Activated T-cell treated with anti-CD3 and anti-CD28 coated beads, Interleukin-2, amount 50 U/mL, for 24 hours (primary cell): ENCODE data around the gene KRT86.
"Not testable (repeated sequence)": the region's sequence is repeated elsewhere in the genome, so short reads cannot be mapped to it uniquely, and the experiment has no call there.

Experiments used
- DNase-seq: peaks from one replicate; pipeline ENCODE4 v3.0.0-alpha.2; 2020
- H3K27ac Mint-ChIP-seq: 2 replicates; pipeline ENCODE4 v1.8.0; 2020; ENCODE audit warnings: mild to moderate bottlenecking, mixed read lengths
- H3K27me3 Mint-ChIP-seq: 2 replicates; pipeline ENCODE4 v1.8.0; 2020; ENCODE audit warnings: mixed read lengths
- H3K36me3 Mint-ChIP-seq: 2 replicates; pipeline ENCODE4 v1.8.0; 2020; ENCODE audit warnings: low read depth, mixed read lengths
- H3K4me1 Mint-ChIP-seq: 2 replicates; pipeline ENCODE4 v1.8.0; 2020; ENCODE audit warnings: low read depth, mixed read lengths
- H3K4me3 Mint-ChIP-seq: 2 replicates; pipeline ENCODE4 v1.8.0; 2020; ENCODE audit warnings: mild to moderate bottlenecking, moderate library complexity, mixed read lengths
- H3K9me3 Mint-ChIP-seq: 2 replicates; pipeline ENCODE4 v1.8.0; 2020; ENCODE audit warnings: mixed read lengths

Gene KRT86

DNA sequence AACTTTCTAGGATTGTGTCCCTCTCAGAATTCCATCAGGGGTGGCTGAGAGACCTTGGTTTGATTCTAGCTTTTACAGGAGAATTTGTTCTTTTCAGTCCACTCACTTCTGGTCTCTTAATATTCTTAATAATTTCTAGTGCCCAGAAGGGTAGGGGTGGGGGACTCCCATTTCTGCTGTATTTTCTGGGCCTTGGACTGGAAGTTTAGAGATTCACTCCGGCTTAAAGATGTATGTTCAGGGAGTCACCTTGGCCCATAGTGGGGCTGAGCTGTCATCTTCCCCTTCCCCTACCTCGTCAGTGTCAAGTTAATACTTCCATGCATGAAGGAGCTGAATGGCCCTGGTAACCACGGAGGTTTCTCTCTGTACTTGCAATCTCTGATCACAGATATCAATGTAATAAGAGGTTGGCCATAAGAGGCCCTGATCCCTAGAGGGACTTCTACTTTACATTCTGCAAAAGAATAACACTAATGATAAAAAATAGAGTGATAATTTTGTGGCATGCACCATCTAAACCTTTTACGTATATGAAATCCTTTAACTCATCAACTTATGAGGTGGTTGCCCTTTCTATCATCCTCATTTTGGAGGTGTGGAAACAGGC lies 10.2 kb downstream of the KRT86 start:
- DNase-seq, result no peak
- peaks cover 2% of the 10 kb centered on the region for H3K4me1 Mint-ChIP-seq
- peaks cover 12% of the 10 kb centered on the region for H3K27me3 Mint-ChIP-seq
- no peaks in the 10 kb centered on the region for H3K9me3 Mint-ChIP-seq
- H3K36me3 Mint-ChIP-seq, result no peaks in the 10 kb centered on the region
- no peak overlapping the region for H3K27ac Mint-ChIP-seq
- no peak overlapping the region for H3K4me3 Mint-ChIP-seq

DNA sequence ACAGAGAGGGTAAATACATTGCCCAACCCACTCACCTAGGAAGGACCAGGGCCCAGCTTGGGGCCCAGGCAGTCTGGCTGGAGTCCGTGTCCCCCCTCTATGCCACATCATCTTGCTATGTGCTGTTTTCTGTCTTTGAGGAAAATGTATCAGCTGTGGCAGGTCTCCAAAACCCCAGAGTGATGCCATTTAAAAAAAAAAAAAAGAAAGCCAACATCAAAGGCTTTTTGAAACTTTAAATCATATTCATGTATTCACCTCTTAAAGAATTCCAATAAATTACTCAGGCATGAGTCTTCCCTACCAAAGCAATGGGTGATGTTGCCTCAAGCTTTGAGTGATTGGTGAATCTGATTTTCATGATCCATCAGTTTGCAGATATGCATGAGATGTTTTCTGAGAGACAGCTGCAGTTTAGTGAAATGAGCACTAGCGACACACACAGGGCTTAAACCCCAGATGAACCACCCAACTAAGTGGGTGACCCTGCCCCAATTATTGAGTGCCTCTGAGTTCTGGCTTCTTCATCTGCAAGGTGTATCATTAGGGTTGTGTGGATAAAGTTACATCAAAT lies 10.8 kb downstream of the KRT86 start:
- no peak overlapping the region for H3K4me3 Mint-ChIP-seq
- H3K27ac Mint-ChIP-seq, result no peak overlapping the region
- DNase-seq, result no peak
- H3K4me1 Mint-ChIP-seq, result peaks cover 2% of the 10 kb centered on the region
- H3K9me3 Mint-ChIP-seq, result no peaks in the 10 kb centered on the region
- H3K36me3 Mint-ChIP-seq, result no peaks in the 10 kb centered on the region
- peaks cover 6% of the 10 kb centered on the region for H3K27me3 Mint-ChIP-seq

DNA sequence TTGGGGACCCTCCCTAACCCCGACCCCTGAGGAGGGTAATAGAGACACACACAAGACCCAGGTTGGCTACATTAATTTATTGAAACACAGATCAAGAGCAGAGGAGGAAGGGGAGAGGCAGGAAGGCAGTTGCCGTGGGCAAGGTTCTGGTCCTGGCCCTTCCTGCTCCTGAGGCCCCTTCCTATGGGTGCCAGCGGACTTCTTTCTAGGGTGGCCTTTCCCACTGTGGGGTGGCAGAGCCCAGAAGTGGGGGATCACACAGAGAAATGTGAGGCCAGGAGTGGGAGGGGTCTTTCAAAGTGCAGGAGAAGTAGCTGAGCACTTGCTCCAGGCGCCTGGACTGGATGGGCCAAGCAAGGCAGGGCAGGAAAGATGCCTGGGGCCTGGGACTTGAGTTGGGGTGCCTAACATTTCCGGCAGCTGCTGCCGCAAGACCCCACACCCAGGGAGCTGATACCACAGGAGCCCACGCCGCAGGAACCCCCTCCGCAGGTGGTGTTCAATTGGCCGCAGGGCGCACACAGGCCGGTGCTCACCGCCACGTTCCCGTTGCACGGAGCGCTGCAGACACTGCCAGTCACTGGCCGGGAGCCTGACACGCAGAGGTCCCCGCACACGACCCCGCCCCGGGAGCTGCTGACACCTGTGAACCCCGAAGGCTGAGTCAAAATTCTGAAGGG lies 11.5 kb downstream of the KRT86 start:
- H3K4me1 Mint-ChIP-seq, result peaks cover 2% of the 10 kb centered on the region
- peaks cover 4% of the 10 kb centered on the region for H3K27me3 Mint-ChIP-seq
- H3K27ac Mint-ChIP-seq, result no peak overlapping the region
- H3K36me3 Mint-ChIP-seq, result no peaks in the 10 kb centered on the region
- DNase-seq, result no peak
- no peak overlapping the region for H3K4me3 Mint-ChIP-seq
- H3K9me3 Mint-ChIP-seq, result no peaks in the 10 kb centered on the region

DNA sequence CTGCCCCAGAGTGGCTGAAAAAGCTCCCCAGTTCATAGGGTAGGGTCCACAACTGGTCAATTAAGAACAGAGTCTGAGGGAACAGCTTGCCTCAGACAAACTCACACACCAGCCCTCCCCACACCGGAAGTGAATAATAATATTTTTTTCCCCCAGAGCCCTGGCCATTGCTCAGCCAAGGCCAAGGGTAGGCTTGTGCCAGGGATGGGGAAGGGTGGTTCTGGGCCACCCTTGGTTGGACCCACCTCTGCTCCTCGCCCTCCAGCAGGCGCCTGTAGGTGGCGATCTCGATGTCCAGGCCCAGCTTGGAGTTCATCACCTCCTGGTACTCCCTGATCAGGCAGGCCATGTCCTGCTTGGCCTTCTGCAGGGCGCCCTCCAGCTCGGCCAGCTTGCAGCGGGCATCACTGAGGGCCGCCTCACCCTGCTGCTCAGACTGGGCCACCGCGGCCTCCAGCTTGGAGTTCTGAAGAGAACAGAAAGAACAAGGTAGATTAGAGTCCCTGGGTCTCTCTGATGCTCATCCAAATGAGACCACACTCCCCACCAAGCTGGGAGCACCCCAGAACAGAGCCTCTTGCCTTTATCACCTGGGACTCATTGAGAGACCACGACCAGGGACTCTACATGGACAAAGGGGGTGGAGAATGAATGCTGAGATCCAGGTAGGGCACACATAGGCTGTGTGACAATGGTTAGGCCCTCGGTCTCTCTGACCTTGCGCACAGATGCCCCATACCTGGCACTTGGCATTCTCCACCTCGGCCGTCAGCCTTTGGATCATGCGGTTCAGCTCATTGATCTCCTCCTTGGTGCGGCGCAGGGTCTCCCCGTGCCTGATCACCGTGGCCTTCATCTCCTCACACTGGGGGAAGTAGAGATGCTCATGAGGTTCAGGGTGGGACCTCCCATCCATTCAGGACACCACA lies 12.7 kb downstream of the KRT86 start:
- H3K4me3 Mint-ChIP-seq, H3K27ac Mint-ChIP-seq: not testable (repeated sequence)

DNA sequence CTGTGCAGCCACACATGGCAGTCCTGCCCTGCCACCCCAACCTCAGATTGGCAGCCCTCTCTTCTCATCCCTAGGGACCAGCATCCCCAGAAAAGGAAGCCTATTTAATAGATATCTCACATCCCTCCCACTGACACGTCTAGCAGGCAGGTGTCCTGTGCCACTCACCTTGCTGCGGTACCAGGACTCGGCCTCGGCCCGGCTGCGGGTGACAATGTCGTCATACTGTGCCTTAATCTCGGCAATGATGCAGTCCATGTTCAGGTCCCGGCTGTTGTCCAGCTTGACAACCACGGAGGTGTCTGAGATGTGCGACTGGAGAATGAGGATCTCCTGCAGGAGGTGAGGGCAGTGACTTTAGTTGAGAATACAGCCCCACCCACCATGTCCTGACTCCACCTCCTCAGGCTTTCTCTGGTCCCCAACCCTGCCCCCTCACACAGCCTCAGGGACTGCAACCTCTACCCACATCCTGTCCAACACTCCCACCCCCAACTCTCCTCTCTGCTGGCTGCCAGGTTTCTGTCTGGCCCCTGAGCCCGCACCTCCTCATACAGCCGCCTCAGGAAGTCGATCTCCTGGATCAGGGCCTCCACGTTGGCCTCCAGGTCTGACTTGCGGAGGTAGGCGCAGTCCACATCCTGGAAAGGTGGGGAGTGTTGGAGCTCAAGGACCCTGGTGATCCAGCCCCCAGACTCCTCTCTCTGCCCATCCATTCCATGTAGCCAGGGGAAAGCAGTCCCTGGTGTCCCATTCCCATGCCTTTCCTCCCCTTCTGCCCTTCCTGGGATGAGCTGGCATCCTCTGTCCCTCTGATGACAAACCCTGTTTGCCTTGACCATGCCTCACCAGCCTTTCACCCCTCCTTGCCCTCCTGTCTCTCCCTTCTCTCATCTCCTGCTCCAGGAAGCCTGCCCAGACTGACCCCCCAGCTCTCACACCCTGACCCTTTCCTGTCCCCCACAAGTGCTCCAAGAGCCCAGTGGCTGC lies 13.7 kb downstream of the KRT86 start:
- not testable (repeated sequence) for H3K27ac Mint-ChIP-seq, H3K36me3 Mint-ChIP-seq, H3K9me3 Mint-ChIP-seq, H3K4me1 Mint-ChIP-seq, H3K27me3 Mint-ChIP-seq, DNase-seq, H3K4me3 Mint-ChIP-seq

More for the DNA sequence above, 12.7 kb downstream of the KRT86 start:
- not testable (repeated sequence) for H3K4me1 Mint-ChIP-seq, DNase-seq, H3K27me3 Mint-ChIP-seq, H3K9me3 Mint-ChIP-seq, H3K36me3 Mint-ChIP-seq

DNA sequence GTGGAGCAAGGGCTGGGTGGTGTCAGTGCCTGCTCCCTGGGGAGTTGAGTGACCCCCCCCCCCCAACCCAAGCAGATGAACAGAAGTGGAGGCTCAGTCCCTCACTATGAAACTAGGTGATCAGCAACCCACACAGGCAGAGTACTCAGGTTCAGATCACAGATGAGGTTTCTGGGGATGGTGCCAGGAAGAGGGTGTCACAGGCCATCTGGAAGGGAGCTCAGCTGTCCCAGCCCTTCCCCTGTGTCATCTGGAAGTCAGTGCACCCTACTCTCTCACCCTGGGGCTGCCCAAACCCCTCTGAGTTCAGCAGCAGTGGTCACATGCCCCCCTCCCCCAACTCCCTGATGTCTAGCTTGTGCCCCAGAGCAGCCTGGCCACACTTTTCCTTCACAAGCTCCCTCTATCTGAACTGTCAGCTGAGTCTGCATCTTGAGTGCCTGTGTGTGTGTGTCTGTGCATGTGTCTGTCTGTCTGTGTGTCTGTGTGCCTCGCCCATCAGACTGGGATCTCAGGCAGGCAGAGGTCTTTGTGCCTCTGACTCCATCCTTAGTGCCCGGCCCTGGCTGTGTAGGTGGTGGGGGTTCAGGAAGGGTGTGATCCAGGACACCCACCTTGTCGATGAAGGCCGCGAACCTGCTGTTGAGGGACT lies 16.2 kb downstream of the KRT86 start:
- not testable (repeated sequence) for H3K27me3 Mint-ChIP-seq, DNase-seq, H3K36me3 Mint-ChIP-seq, H3K9me3 Mint-ChIP-seq, H3K27ac Mint-ChIP-seq, H3K4me1 Mint-ChIP-seq, H3K4me3 Mint-ChIP-seq

DNA sequence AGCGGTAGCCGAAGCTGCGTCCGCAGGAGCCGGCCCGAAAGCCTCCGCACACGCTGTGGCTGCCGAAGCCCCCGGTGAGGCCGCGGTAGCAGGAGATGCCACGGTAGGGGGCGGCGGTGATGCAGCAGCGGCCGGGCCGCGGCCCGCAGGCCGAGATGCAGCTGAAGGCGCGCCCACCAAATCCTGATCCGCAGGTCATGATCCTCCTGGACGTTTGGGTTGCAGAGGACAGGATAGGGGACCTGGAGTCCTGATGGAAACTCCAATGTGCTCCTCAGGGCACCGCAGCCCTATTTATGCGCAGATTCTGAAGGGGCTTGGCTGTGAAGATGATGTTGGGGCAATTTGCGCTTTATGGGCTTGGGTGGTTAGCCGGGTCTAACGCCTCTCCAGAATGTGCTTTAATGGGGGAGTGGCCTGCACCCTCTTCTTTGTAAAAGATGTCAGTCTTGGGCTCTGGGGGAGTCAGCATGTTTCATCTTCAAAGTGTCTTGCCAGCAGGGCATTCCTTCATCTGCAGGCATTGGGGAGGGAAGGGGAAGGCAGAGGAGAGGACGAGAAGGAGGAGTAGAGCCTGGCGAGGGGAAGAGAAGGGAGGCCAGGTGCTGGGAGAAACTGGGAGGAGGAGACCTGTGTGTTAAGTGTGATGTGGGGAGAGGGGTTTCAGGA lies 17.0 kb downstream of the KRT86 start, which contains the start of gene KRT81:
TSS of gene KRT81 (minus strand) at position 268 of the 669 bp plus-strand sequence. CDS start at position 199, 69 bp downstream.
- no peaks in the 10 kb centered on the region for H3K36me3 Mint-ChIP-seq
- no peaks in the 10 kb centered on the region for H3K9me3 Mint-ChIP-seq
- no peak for DNase-seq
- H3K27me3 Mint-ChIP-seq, result peaks cover 12% of the 10 kb centered on the region
- H3K27ac Mint-ChIP-seq, result no peak within 1 kb of the TSS
- peaks cover 2% of the 10 kb centered on the region for H3K4me1 Mint-ChIP-seq
- H3K4me3 Mint-ChIP-seq, result no peak within 1 kb of the TSS

DNA sequence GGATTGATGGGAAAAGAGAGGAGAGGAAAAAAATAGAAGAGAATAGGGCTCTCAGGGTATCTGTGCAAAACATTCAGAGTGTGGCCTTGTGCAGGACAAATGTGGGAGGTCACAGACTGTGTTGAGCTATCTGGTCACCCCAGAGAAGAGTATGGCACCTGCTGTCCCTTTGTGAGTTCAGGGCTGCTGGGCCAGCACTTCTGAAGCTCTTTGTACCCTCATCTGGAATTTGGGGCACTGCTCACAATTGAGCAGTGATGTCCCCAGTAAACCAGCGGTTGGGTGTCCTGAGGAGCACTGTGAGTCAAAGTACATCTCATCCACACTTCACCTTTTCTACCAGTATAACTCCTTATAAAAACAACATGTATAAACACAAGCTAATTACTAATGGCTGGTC lies 19.5 kb downstream of the KRT86 start:
- Mint-ChIP-seq H3K27me3 (peaks cover 17% of the 10 kb centered on the region), H3K4me3 (no peak overlapping the region), H3K4me1 (no peaks in the 10 kb centered on the region), H3K36me3 (no peaks in the 10 kb centered on the region), H3K27ac (no peak overlapping the region), H3K9me3 (no peaks in the 10 kb centered on the region)
- no peak for DNase-seq

DNA sequence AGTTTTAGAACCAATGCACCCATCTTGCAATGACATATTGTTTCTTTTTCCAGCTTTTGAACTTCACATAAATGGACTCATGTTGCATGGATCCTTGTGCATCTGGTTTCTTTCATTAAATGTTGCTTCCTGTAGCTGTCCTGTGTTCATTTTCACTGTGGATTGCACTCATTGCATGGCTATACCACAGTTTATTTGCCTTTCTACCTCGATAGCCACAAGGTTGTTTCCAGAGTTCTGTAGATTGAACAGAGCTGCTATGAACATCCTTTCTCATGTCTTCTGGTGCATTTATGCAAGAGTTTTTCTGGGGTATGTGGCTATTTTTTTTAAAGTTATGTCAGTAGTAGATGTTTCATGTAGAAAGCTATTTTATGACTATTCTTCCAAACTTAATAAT lies 20.4 kb downstream of the KRT86 start:
- H3K36me3 Mint-ChIP-seq, result no peaks in the 10 kb centered on the region
- no peak overlapping the region for H3K4me3 Mint-ChIP-seq
- H3K27ac Mint-ChIP-seq, result no peak overlapping the region
- peaks cover 20% of the 10 kb centered on the region for H3K27me3 Mint-ChIP-seq
- no peaks in the 10 kb centered on the region for H3K9me3 Mint-ChIP-seq
- H3K4me1 Mint-ChIP-seq, result no peaks in the 10 kb centered on the region
- no peak for DNase-seq

DNA sequence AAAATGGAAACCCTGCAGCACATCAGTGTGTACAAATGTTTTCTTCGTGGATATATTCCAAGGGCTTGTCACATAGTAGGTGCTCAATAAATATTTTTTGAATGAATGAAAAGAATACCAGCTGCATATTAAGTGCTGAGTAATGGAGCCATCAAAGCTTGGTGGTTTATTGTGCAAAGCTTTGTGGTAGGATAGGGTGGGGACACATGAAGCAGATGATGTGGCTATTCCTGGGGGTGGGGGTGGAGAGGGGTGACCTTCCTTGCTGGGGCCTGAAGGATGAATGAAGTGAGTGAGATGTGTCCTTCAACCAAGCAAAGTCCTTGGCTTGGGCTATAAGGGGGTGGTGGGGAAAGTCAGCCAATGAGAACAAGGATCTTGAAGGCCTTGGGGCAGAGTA lies 21.2 kb downstream of the KRT86 start:
- Mint-ChIP-seq H3K36me3 (no peaks in the 10 kb centered on the region), H3K27ac (no peak overlapping the region), H3K9me3 (no peaks in the 10 kb centered on the region), H3K27me3 (peaks cover 20% of the 10 kb centered on the region), H3K4me3 (no peak overlapping the region), H3K4me1 (no peaks in the 10 kb centered on the region)
- DNase-seq, result no peak

DNA sequence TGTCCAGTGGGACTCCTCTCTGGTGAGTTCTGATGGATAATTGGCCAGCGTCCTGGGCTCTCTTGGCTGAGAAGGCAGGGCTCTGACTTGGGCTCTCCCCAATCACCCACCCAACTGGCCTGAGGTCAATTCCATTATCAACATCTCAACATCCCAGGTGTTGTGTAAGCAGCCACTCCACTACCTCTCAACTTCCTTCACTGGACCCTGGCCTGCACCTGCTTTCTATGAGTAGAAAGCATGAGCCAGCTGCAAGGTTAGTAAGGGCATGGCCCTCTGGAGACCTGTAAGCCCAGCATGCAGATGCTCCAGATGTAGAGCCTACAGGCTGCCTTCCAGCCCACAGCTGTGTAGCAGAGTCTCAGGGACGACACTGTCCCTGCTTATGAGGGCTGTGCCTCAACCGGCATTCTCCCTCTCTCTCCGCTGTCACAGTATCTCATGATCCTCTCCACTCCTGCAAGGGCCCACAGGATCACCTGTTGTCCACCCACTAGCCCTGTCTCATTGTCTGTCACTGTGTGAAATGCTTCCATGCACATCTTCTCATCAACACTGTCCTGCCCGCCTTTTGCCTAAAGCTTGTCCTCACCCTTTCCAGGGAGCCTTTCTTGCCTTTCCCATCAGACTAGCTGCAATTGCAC lies 22.2 kb downstream of the KRT86 start:
- no peak overlapping the region for H3K4me3 Mint-ChIP-seq
- DNase-seq, result no peak
- no peaks in the 10 kb centered on the region for H3K9me3 Mint-ChIP-seq
- no peaks in the 10 kb centered on the region for H3K36me3 Mint-ChIP-seq
- H3K4me1 Mint-ChIP-seq, result no peaks in the 10 kb centered on the region
- H3K27ac Mint-ChIP-seq, result no peak overlapping the region
- peaks cover 16% of the 10 kb centered on the region for H3K27me3 Mint-ChIP-seq

DNA sequence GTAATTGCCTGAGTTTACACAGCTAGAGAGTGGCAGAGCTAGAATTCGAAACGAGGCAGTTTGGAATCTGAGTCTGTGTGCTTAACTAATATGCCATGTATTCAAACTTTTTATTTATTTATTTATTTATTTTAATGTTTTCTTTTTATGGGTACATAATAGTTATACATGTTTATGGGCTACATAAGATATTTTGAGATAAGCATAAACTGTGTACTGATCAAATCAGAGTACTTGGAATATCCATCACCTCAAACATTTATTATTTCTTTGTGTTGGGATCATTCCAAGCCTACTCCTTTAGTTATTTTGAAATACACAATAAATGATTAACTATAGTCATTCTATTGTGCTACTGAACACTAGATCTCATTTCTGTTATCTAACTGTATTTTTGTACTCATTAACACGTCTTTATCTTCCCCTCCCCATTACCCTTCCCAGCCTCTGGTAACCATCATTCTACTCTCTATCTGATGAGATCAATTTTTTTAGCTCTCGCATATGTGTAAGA lies 24.3 kb downstream of the KRT86 start:
- H3K36me3 Mint-ChIP-seq, result no peaks in the 10 kb centered on the region
- no peaks in the 10 kb centered on the region for H3K9me3 Mint-ChIP-seq
- H3K4me1 Mint-ChIP-seq, result no peaks in the 10 kb centered on the region
- H3K4me3 Mint-ChIP-seq, result no peak overlapping the region
- H3K27ac Mint-ChIP-seq, result no peak overlapping the region
- H3K27me3 Mint-ChIP-seq, result peaks cover 16% of the 10 kb centered on the region
- DNase-seq, result no peak
